EH (cell line): Measurements from ENCODE around the gene TUBA8.

Experiments
- DNase-seq: peaks from one replicate; pipeline ENCODE4 v3.0.0-alpha.2; 2015; ENCODE audit warnings: low read depth

TUBA8 gene

GRCh38 chr22:18077087-18077638 is 33.4 kb upstream of the TUBA8 start:
- no peak for DNase-seq

DNA sequence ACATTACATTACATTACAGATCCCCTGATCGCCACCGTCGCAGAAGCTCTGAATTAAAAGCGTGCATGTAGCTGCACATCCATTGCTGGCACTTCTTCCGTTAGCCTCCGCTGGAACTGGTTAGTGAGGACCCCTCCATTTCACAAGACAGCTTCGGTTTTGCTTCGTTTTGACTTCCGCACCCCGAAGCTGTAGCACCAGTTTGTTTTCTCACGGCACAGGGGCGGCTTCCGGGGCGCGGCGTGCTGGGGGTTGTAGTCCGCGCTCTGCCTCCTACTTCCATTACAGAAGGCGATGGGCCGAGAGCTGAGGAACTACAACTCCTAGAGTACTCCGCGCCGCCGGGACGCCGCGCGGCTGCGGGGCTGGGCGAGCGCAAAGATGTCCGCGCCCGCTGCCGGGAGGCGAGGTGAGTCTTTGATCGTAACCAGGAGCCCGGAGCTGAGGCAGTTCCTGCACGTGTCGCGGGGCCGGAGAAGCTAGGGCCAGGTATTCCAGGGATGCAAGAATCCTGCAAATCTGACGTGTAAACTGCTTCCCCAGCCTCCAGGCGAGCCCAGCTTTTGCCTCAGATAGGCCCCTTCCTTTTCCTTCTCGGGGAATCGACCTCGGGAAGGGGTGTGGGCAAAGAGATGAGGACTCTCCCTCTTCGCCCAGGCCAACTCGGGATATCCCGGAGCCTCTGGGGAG is 32.8 kb upstream of the TUBA8 start, which contains the start of gene PEX26:
PEX26 (plus strand) TSS at position 352 of the 690 bp plus-strand sequence. CDS start 387 bp downstream, outside the sequence.
- peak; percentile 95 for DNase-seq

DNA sequence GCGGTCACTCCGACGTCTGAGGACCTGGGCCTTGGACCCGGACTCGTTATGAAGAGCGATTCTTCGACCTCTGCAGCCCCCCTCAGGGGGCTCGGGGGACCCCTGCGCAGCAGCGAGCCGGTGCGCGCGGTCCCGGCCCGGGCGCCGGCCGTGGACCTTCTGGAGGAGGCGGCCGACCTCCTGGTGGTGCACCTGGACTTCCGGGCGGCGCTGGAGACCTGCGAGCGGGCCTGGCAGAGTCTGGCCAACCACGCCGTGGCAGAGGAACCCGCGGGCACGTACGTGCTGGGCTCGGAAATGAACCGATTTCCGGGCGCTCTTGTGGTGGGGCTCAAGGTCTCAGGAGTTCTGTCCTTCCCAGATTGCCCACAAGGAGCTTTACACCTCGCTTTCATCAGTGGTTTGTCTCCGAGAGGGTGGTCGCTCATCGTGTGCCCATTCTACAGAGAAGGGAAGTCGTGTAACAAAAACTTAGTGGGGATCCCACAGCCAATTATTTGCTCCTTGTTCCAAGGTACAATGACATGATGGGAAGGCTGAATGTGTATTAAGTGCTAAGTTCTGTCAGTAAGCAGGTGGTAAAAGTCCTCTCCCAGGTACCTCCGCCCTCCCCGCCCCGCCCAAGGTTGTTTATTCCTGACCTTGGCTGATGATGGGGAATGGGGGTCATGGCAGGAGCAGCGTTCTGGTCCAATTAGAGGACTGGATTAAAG is 32.1 kb upstream of the TUBA8 start:
- DNase-seq: peak; percentile 49

DNA sequence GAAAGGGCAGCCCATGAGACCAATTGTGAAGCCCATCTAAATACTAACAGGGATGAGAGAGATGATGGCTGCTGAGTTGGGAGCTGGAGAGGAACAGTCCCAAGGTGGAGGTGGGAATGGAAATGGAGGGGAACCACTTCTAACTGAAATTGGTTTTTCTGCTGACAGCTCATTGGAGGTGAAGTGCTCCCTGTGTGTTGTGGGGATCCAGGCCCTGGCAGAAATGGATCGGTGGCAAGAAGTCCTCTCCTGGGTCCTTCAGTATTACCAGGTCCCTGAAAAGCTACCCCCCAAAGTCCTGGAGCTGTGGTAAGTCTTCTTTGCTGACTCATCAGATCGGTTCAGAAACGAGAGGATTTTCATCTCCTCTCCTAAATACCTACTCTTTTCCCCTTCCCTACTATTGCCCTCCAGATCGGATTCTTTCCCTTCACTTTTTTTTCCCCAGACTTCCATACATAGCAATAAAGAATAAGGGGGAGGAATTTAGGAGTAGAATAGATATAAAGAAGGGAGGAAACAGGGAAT is 30.8 kb upstream of the TUBA8 start:
- DNase-seq: no peak

DNA sequence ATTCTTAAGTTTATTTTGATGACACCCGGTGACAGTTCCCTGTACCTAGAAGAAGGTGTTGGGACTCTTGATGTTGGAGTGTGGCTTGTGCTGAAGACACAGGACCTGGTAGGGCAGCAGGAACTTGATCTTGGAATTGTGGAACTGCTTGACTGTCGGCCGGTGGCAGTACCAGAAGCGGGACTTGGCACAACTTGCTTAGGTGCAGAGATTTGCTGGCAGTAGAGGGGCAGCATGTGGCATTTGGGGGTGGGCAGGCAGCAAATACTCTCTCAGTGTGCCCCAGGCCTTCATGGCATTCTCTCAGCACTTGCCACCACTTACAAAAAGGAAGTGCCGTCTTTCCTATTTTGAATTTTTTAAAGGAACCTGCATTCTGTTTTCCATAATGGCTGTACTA is 29.2 kb upstream of the TUBA8 start:
- DNase-seq: no peak

DNA sequence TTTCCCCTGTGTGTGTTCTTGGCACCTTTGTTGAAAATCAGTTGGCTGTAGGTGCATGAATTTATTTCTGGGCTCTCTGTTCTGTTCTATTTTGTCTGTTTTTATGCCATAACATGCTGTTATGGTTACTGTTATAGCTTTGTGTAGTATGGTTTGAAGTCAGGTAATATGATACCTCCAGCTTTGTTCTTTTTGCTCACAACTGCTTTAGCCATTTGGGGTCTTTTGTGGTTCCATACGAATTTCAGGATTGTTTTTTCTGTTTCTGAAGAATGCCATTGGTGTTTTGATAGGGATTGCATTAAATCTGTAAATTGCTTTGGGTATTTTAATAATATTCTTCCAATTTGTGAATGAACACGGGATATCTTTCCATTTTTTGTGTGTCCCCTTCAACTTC is 28.1 kb upstream of the TUBA8 start:
- DNase-seq: no peak

- no peak for DNase-seq
These were observed 27.2 kb upstream of the TUBA8 start for GRCh38 chr22:18083406-18083805.

DNA sequence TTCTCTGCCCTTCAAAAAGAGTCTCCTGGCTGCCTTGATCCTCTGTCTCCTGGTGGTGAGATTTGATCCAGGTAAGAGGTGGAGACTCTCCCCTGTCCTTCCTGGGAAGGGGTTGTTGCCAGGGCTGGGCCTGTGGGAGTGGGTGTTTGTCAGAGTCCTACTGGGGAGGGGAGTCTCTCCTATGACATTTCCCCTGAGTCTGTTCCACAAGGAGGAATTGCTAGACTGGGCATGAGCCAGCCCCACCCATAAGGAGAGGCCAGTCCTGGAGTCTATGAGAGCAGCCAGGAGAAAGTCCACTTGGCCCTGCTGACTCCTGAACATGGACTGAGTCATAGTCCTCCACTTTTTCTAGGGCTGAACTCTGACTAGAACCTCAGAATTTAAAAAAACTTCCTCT is 25.4 kb upstream of the TUBA8 start:
- no peak for DNase-seq

DNA sequence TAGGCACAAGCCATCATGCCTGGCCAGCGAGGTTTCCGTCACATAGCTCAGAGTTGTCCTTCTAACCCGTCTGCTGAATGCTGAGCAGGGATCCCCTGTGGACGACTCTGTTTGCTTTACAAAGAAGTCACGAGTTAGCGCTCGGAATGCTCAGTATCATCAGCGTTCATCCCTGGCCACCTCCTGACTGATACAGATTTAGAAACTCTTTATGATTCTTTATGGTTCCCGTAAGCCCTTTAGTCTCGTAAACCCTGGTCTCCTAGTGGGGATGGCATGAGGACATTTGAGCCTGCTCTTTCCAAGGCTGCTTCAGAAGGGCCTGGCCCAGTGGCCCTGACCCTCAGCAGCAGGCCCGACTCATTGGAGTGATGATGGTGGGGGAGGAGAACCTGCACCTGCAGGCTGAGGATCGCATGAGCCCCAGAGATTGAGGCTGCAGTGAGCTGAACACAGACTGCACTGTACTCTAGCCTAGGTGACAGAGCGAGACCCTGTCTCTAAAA is 23.2 kb upstream of the TUBA8 start:
- no peak for DNase-seq

DNA sequence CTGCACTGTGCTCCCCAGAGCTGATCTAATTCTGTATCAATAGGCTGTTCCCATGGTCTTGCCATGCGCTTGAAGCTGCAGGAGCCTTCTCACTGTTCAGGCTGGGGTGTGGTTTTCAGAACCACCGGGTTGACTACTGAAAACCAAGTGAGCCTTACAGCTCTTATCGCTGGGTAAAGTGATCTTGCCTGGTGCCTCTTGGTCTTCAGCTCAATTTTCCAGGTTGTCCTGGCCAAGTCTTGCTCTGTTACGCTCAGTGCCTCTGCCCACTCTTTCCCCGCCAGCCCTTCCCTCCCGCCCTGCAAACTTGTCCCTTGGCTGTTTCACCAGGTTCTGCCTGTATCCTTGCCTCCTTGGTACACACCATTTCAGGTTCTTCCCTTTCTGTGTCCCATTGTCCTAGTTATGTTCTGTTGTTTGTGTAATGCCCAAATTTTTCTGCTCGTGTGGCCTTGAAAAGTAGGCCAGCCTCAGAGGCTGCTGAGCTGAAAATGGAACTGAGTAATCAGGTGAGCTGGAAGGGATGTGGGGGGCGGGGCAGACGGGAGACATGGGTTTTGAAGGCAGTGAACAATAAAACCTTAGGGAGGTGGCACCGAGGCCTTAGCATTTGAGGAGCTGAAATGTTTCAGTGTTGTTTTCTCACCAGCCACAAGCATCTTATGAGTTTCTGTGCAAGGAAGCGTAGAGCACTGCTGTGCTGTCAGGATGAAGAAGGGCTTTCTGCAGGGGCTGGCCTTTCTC is 21.6 kb upstream of the TUBA8 start:
- no peak for DNase-seq

- no peak for DNase-seq
These were observed 20.3 kb upstream of the TUBA8 start for GRCh38 chr22:18090286-18090685.

GRCh38 chr22:18091478-18091877 is 19.1 kb upstream of the TUBA8 start:
- no peak for DNase-seq

GRCh38 chr22:18091916-18092526 is 18.6 kb upstream of the TUBA8 start:
- peak; percentile 16 for DNase-seq

DNA sequence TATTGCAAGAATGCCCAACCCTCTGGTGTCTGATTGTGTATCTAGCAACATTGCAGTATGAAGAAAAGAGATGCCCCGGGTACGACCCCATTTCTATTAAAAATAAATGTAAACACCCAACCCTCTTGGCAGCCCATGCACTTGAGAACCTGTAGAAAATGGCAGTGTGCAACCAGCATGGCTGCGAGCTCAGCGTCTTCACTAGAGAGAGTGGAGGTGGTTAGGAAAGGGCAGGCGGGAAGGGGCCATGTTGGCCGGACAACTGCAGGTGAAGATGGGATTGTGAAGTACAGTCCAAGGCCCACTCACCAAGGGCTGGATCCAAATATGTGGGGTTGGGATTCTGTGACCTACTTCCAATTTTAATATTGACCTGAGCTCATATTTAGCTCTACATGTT is 16.9 kb upstream of the TUBA8 start:
- DNase-seq: no peak

- peak; percentile 31 for DNase-seq
These were observed 15.4 kb upstream of the TUBA8 start for GRCh38 chr22:18095101-18095805.

DNA sequence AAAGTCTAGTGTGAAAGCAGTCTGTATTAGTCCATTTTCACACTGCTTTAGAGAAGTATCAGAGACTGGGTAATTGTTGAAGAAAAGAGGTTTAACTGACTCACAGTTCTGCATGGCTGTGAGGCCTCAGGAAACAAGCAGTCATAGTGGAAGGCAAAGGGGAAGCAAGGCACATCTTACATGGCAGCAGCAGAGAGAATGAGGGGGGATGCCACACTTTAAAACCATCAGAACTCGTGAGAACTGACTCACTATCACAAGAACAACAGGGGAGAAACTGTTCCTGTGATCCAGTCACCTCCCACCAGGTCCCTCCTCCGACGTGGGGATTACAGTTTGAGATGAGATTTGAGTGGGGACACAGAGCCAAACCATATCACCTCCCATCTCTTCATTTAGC is 13.8 kb upstream of the TUBA8 start:
- no peak for DNase-seq

DNA sequence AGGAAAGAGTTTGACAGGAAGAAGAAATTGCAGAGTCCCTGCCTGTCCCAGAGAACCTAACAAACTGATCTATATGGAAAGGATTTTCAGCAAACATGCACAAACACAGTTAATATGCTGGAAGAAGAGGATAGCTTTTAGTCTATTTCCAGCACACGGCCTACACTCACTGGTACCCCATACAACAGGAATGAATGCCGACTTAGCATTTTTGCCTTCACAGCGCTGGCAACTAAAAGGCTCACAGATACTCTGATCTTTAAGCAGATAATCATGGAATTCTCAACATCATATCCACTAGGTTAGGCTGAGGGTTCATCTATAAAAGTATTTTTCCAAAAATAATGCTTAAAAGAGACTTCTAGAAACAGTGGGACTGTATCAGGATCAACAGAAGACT is 9.8 kb upstream of the TUBA8 start:
- no peak for DNase-seq

- DNase-seq: no peak
These were observed 9.1 kb upstream of the TUBA8 start for GRCh38 chr22:18101536-18101935.

DNA sequence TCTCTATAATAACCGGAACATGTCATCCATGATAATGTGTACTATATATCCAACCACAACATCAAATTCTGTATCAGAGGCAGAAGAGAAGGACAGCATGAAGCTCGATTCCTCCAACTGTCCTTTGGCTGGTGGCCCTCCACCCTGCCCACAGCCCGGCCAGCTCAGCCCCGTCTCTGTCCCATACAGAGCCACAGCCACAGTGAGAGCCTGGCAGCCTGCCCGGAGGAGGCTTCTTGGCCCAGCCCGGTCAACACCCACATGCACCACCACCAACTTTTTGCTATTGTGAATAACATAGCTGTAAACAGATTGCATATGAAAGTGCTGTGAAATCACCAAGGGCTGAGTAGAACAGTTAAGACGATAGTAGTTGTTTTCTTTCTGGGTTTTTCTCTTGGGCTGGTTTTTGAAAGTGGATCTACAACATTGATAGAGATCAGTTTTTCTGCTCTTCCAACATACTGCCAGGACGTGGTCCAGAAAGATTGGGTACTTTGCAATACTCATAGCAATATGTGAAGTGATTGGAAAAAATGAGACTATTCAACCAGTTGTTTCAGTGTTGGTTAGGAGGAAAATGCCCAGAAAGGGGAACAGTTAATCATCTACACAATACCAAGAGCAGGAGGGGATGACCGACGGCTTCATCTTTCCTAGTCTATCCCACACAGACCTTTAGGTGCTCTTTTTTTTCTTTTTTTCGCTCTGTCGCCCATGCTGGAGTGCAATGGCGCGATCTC is 6.9 kb upstream of the TUBA8 start:
- DNase-seq: no peak

GRCh38 chr22:18104566-18104965 is 6.0 kb upstream of the TUBA8 start:
- no peak for DNase-seq
